Gastroesophageal sphincter (tissue), 3 donors: ENCODE measurements around the gene ZDHHC20.

Source experiments
- CTCF ChIP-seq, 4 experiments: fragments of 200-600 bp in 2 of 4; fragments of 450-650 bp in 2 of 4; sonication (generic) in 1 of 4; IDR thresholded peaks; one replicate each; pipeline ENCODE4 v1.5.1; 2017 to 2019; ENCODE audit warnings: antibody characterized with exemption in 4 of 4, mild to moderate bottlenecking in 2 of 4, moderate library complexity in 2 of 4
- POLR2A ChIP-seq, 2 donors: fragments of 450-650 bp; IDR thresholded peaks; one replicate each; pipeline ENCODE4 v1.6.1; 2017; ENCODE audit warnings: antibody characterized with exemption in 2 of 2, mild to moderate bottlenecking in 2 of 2, moderate library complexity in 1 of 2
- POLR2AphosphoS5 ChIP-seq: sonication (generic); formaldehyde crosslinking; IDR thresholded peaks from one replicate; pipeline ENCODE4 v1.6.1; 2017; ENCODE audit warnings: antibody characterized with exemption

GRCh38 chr13:21361706-21362105, 97.4 kb downstream of the ZDHHC20 start:
- TF ChIP-seq POLR2A (IDR thresholded peaks at IDR 0.05): no peak
- TF ChIP-seq POLR2AphosphoS5: no peak
- no peak for TF ChIP-seq CTCF (IDR thresholded peaks at IDR 0.05)
